HepG2 (cell line): ENCODE data around the gene SLC12A5. TPM values are rescaled to one million over a fixed set of nuclear protein-coding genes. Genes with fewer than 3 reads are reported as not detected.

Experiments used
- ATAC-seq: fragments of 200-7000 bp; cut with Tn5 transposase; 3 replicates; pipeline ENCODE4 v1.9.1; 2020; ENCODE audit warnings: mild to moderate bottlenecking, moderate library complexity
- BruUV-seq: library from RNA; stranded (reverse); fragments of 400-500 nt; replicated peaks from 2 replicates; lab custom pipeline; 2021; lab: Mats Ljungman, UMichigan
- CTCF ChIA-PET: fragments of 300-600 bp; formaldehyde crosslinking; extraction: SDS; loops from one replicate; lab custom pipeline; 2021; ENCODE audit warnings: low total read pairs, inconsistent platforms, low intra/inter-chr PET ratio; lab: Yijun Ruan, JAX
- POLR2A ChIA-PET: fragments of 350-600 bp; sonication (Branson Sonifier 250); formaldehyde crosslinking; loops from one replicate; lab custom pipeline; 2020; ENCODE audit warnings: antibody characterized with exemption, inconsistent platforms; lab: Yijun Ruan, JAX
- DNase-seq: peaks from one replicate; pipeline ENCODE4 v3.0.0-alpha.2; 2015; ENCODE audit warnings: low spot score
- FAIRE-seq: peaks from 3 replicates; lab custom pipeline; 2011; peaks lifted over from hg19 to GRCh38; lab: Jason Lieb, UNC
- H2AFZ ChIP-seq: one replicate; pipeline ENCODE4 v1.6.1; 2011; ENCODE audit warnings: low read length, inconsistent platforms
- H3K27ac ChIP-seq: fragments of 300-600 bp; 3 replicates; pipeline ENCODE4 v1.8.0; 2011; ENCODE audit warnings: mixed run types, mild to moderate bottlenecking, mixed read lengths, low read length, inconsistent platforms; ENCODE audit not compliant: insufficient read depth; ENCODE audit errors: extremely low read length
- H3K27me3 ChIP-seq, 2 experiments: fragments of 200-600 bp in 1 of 2; 2 replicates in 1 of 2; 3 replicates in 1 of 2; pipeline versions ENCODE4 v1.6.0 to v1.8.0; 2011; ENCODE audit warnings: low read length in 2 of 2, mild to moderate bottlenecking in 2 of 2, moderate library complexity in 2 of 2, inconsistent platforms in 1 of 2; ENCODE audit not compliant: insufficient read depth in 2 of 2, control insufficient read depth in 1 of 2
- H3K36me3 ChIP-seq, 2 experiments: fragments of 200-600 bp in 1 of 2; replicated peaks in 1 of 2; 2 replicates in 1 of 2; 3 replicates in 1 of 2; pipeline versions ENCODE4 v1.5.1 to v1.8.0; 2011; ENCODE audit warnings: low read length in 2 of 2, inconsistent platforms in 1 of 2; ENCODE audit not compliant: insufficient read depth in 2 of 2, control insufficient read depth in 1 of 2
- H3K4me1 ChIP-seq: 2 replicates; pipeline ENCODE4 v1.5.1; 2012; ENCODE audit warnings: low read length, inconsistent platforms; ENCODE audit not compliant: insufficient read depth
- H3K4me2 ChIP-seq: 2 replicates; pipeline ENCODE4 v1.6.0; 2011; ENCODE audit warnings: low read depth, low read length, inconsistent platforms
- H3K4me3 ChIP-seq, 3 experiments: fragments of 200-600 bp in 1 of 3; sonication (generic), shearing (Covaris generic) in 1 of 3; replicated peaks in 1 of 3; 2 replicates each; pipeline ENCODE4 v1.5.1; 2011 to 2016; ENCODE audit warnings: low read length in 3 of 3, inconsistent platforms in 2 of 3, low read depth in 2 of 3, mild to moderate bottlenecking in 2 of 3, control low read depth in 1 of 3, mixed read lengths in 1 of 3; ENCODE audit not compliant: insufficient read depth in 1 of 3
- H3K79me2 ChIP-seq: one replicate; pipeline ENCODE4 v1.6.1; 2011; ENCODE audit warnings: low read length, inconsistent platforms; ENCODE audit not compliant: insufficient read depth
- H3K9ac ChIP-seq: 2 replicates; pipeline ENCODE4 v1.6.0; 2011; ENCODE audit warnings: mild to moderate bottlenecking, low read depth, low read length, inconsistent platforms; ENCODE audit not compliant: insufficient read depth
- H3K9me3 ChIP-seq: 2 replicates; pipeline ENCODE4 v1.5.1; 2012; ENCODE audit warnings: mild to moderate bottlenecking, low read length
- H4K20me1 ChIP-seq: 2 replicates; pipeline ENCODE4 v1.6.0; 2011; ENCODE audit warnings: inconsistent platforms, mild to moderate bottlenecking, low read length, moderate library complexity; ENCODE audit not compliant: insufficient read depth
- FOXO1 ChIP-seq: sonication (generic); formaldehyde crosslinking; IDR thresholded peaks from 2 replicates; pipeline ENCODE4 v1.4.0; 2020; ENCODE audit warnings: missing genetic modification reagents
- HNRNPK ChIP-seq: fragments of 200-400 bp; formaldehyde crosslinking; IDR thresholded peaks from 2 replicates; pipeline ENCODE4 v1.6.1; 2018; ENCODE audit warnings: low read length, low read depth, moderate library complexity, mild to moderate bottlenecking; ENCODE audit not compliant: poor library complexity, severe bottlenecking
- NCOR1 ChIP-seq: fragments of 200-600 bp; sonication (generic); IDR thresholded peaks from 2 replicates; pipeline ENCODE4 v1.7.0; 2017; ENCODE audit warnings: antibody characterized with exemption, low read length, borderline replicate concordance
- PAX8 ChIP-seq: sonication (generic); formaldehyde crosslinking; IDR thresholded peaks from 2 replicates; pipeline ENCODE4 v1.8.0; 2022; ENCODE audit warnings: mild to moderate bottlenecking, missing genetic modification reagents, borderline replicate concordance
- PHF5A ChIP-seq: IDR thresholded peaks from one replicate; pipeline ENCODE4 v1.6.1; 2018; ENCODE audit warnings: low read depth, missing genetic modification reagents; ENCODE audit not compliant: unreplicated experiment
- RBM39 ChIP-seq: fragments of 200-400 bp; formaldehyde crosslinking; IDR thresholded peaks from one replicate; pipeline ENCODE4 v1.6.1; 2018; ENCODE audit warnings: antibody characterized with exemption, mild to moderate bottlenecking, low read depth, low read length; ENCODE audit not compliant: poor library complexity, severe bottlenecking
- SIX1 ChIP-seq: sonication (generic); formaldehyde crosslinking; IDR thresholded peaks from 2 replicates; pipeline ENCODE4 v1.4.0; 2020; ENCODE audit warnings: missing genetic modification reagents, borderline replicate concordance
- SMAD9 ChIP-seq: sonication (generic); formaldehyde crosslinking; IDR thresholded peaks from 2 replicates; pipeline ENCODE4 v1.5.1; 2020; ENCODE audit warnings: mild to moderate bottlenecking, missing genetic modification reagents
- TEAD3 ChIP-seq: optimal IDR thresholded peaks from 2 replicates; pipeline ENCODE3; 2016; ENCODE audit warnings: borderline replicate concordance
- ZNF619 ChIP-seq: sonication (generic); formaldehyde crosslinking; IDR thresholded peaks from 2 replicates; pipeline ENCODE4 v1.4.0; 2020; ENCODE audit warnings: mild to moderate bottlenecking, missing genetic modification reagents
- WGBS: methylation state at CpG from one replicate; pipeline ENCODE4 v1.1.6; 2017; ENCODE audit warnings: low lambda C conversion rate; 5-methylcytosine and 5-hydroxymethylcytosine counted together
- in situ Hi-C: cut with HindIII; loops from 2 replicates; pipeline ENCODE4 v1.10.0; 2017; ENCODE audit warnings: low pct_unique_long_range_greater_than_20kb; ENCODE audit not compliant: extremely low pct_ligation_motif_present
- intact Hi-C: fragments of 100-400 bp; cut with micrococcal nuclease; formaldehyde crosslinking; loops from one replicate; pipeline ENCODE4 v1.10.0; 2022; ENCODE audit not compliant: unreplicated experiment
- polyA plus RNA-seq, 8 experiments: library from polyadenylated mRNA; depleted of rRNA in 3 of 8; stranded (reverse) in 7 of 8; unstranded in 1 of 8; fragments of >200 nt; fragmentation: Illumina TruSeq in 4 of 8; extraction: Trizol in 4 of 8; gene quantifications; 2 replicates each; pipeline versions ENCODE4 v1.2.1 to v1.2.3, GENCODE V29; 2011 to 2016; ENCODE audit warnings: low read depth in 4 of 8, missing spikeins in 1 of 8, mixed read lengths in 1 of 8; ENCODE audit not compliant: insufficient read depth in 1 of 8
- total RNA-seq, 5 experiments: library from RNA; depleted of rRNA; stranded (reverse); fragments of >200 nt; fragmentation: Illumina TruSeq; extraction: Trizol; gene quantifications; 2 replicates each; pipeline ENCODE4 v1.2.3, GENCODE V29; 2016; ENCODE audit warnings: low read depth in 1 of 5
- TF ChIP-seq, protein P1 (sequence below): sonication (generic); formaldehyde crosslinking; IDR thresholded peaks from 2 replicates; pipeline ENCODE4 v1.4.0; 2020; ENCODE audit warnings: missing genetic modification reagents
- TF ChIP-seq, protein P2 (sequence below): sonication (generic); formaldehyde crosslinking; IDR thresholded peaks from 2 replicates; pipeline ENCODE4 v1.8.1; 2023; ENCODE audit warnings: missing genetic modification reagents, inconsistent platforms, borderline replicate concordance

The SLC12A5 gene
- total and polyA plus RNA-seq, 2 of the 13 experiments (the other 11 are each of a cell fraction or from before 2014, with no cell fraction given) = 4.3 to 5.4 TPM

DNA sequence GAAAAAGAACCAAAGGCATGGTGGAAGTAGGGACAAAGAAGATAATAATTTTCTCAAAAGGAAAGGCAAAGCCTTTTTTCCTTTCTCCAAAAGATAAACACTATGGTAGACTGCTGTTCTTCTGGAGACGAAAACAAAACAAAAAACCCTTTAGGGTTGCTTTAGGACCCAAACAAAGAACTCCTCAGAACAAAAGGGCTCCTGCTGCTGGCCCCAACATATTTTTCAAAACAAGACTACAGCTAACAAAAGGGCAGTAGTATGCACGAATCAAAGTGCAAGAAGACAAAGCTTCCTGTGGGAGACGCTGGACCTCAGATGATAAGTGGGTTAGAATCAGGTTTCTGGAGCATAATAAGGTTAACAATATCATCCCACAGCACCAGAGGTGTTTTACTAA is 45.0 kb downstream of the SLC12A5 start:
- TF ChIP-seq NCOR1 (no peak), HNRNPK (no peak), SIX1 (no peak), SMAD9 (no peak), TEAD3 (CRISPR knock-in tag) (no peak), PHF5A (CRISPR knock-in tag) (no peak), FOXO1 (CRISPR knock-in tag) (no peak), RBM39 (no peak), PAX8 (CRISPR knock-in tag) (no peak), ZNF619 (no peak)
- TF ChIP-seq, protein P1, sequence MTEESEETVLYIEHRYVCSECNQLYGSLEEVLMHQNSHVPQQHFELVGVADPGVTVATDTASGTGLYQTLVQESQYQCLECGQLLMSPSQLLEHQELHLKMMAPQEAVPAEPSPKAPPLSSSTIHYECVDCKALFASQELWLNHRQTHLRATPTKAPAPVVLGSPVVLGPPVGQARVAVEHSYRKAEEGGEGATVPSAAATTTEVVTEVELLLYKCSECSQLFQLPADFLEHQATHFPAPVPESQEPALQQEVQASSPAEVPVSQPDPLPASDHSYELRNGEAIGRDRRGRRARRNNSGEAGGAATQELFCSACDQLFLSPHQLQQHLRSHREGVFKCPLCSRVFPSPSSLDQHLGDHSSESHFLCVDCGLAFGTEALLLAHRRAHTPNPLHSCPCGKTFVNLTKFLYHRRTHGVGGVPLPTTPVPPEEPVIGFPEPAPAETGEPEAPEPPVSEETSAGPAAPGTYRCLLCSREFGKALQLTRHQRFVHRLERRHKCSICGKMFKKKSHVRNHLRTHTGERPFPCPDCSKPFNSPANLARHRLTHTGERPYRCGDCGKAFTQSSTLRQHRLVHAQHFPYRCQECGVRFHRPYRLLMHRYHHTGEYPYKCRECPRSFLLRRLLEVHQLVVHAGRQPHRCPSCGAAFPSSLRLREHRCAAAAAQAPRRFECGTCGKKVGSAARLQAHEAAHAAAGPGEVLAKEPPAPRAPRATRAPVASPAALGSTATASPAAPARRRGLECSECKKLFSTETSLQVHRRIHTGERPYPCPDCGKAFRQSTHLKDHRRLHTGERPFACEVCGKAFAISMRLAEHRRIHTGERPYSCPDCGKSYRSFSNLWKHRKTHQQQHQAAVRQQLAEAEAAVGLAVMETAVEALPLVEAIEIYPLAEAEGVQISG = no peak
- TF ChIP-seq, protein P2, sequence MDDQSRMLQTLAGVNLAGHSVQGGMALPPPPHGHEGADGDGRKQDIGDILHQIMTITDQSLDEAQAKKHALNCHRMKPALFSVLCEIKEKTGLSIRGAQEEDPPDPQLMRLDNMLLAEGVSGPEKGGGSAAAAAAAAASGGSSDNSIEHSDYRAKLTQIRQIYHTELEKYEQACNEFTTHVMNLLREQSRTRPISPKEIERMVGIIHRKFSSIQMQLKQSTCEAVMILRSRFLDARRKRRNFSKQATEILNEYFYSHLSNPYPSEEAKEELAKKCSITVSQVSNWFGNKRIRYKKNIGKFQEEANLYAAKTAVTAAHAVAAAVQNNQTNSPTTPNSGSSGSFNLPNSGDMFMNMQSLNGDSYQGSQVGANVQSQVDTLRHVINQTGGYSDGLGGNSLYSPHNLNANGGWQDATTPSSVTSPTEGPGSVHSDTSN (CRISPR knock-in tag) = no peak
- Histone ChIP-seq H3K79me2 (peaks cover 15% of the 10 kb centered on the region), H3K27ac (no peak overlapping the region), H3K4me1 (no peaks in the 10 kb centered on the region), H3K36me3 (peaks cover 17 to 65% of the 10 kb centered on the region in 2 experiments), H2AFZ (no peak overlapping the region), H3K9ac (no peak overlapping the region), H3K4me3 (no peak overlapping the region), H3K27me3 (no peaks in the 10 kb centered on the region), H3K4me2 (no peak overlapping the region), H4K20me1 (no peaks in the 10 kb centered on the region), H3K9me3 (no peaks in the 10 kb centered on the region)
- no peak for FAIRE-seq
- ChIA-PET POLR2A (no interaction called here), CTCF (no interaction called here)
- in situ Hi-C loops = no loop called here
- DNase-seq = no peak
- no peak for ATAC-seq
- intact Hi-C loops = no loop called here
- WGBS = 90% methylated on average over 3 of the region's 3 CpGs
- BruUV-seq = no TSS peak
